ENCODE results near the gene SHB.
A peak's percentile ranks its signal among the peaks of the same experiment; 100 is the strongest.

Gene SHB

DNA sequence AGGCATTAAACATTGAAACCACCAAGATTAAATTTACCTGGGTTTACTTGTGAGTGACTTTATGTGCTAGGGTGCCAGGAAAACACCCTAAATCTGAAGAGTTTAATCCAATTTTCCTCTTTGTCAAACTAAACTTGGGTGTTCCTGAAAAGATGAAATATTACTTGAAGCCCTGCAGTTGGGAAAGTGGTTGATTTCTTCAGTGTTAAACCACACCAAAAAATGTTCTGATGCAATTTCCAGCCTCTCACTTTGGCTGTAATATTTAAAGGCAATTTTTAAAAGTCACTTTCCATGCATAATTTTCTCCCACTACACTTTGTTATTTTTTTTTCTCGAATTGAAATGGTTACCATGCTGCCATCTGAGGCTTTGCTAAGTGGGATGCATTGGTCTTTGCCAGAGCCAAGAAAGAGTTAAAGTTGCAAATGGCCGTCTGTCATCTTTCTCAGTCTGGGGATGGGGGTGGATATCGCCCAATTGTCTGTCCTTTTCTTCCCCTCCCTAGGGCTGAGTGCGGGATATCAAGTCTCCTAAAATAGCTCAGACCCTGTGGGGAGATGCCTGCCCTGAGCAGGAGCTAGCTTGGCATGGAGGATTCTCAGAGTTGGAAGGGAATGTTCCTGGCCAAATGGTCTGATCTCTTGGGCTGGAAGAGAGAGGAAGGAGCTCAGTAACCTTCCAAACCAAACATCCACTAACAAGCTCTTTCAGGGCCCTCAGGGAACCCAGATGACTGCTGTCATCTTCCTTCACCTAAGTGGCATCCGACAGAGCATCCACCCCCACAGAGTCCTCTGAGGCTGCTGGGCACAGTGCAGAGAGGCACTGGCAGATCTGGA is 13.6 kb upstream of the SHB start:
- in situ Hi-C loops (cut with HindIII; ENCODE audit: low pct_unique_long_range_greater_than_20kb, low sequenced_read_pairs): no loop called here
- peak in 1 of 2 experiments; percentile 28 for DNase-seq (ENCODE audit: low read depth in 1 of 2, low spot score in 1 of 2)
- TF ChIP-seq JUND (IDR thresholded peaks at IDR 0.05; ENCODE audit: low read depth): no peak

DNA sequence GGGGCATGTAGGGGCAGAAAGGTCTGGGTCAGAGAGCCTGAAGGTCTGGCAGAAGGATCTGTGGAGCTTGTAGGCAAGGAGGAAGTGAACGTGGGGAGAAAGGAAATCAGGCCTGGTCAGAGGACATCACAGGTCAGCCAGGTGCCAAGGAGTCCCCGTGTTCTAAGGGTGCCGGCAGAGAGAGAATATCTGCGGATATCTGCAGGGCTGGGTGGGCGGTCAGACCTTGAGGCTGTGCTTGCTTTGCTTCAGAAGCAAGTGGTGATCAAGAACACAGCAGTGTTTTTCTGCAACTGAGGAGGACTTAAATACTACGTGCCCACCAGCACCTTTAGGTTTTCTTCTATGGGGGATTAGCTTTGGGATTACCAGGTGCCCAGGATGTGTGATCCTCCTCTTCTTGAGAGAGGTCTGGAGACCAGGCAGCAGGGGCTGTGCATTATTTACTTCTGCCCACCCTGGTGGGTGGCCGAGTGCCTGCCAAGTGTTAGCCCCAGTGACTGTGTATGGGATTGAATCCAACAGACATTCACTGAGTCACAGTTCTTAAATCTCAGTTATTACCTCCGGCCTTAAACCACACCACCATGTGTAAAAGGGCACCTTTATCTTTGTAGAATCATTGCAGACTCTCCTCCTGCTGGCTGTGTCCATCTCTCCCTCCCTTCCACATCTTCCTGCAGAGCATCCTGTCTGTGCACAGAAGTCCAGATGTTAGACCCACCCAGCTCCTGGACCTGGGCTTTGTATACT is 12.5 kb upstream of the SHB start:
- no peak for DNase-seq (ENCODE audit: low read depth in 1 of 2, low spot score in 1 of 2)
- TF ChIP-seq JUND (IDR thresholded peaks at IDR 0.05; ENCODE audit: low read depth): no peak
- in situ Hi-C loops (cut with HindIII; ENCODE audit: low pct_unique_long_range_greater_than_20kb, low sequenced_read_pairs): no loop called here

DNA sequence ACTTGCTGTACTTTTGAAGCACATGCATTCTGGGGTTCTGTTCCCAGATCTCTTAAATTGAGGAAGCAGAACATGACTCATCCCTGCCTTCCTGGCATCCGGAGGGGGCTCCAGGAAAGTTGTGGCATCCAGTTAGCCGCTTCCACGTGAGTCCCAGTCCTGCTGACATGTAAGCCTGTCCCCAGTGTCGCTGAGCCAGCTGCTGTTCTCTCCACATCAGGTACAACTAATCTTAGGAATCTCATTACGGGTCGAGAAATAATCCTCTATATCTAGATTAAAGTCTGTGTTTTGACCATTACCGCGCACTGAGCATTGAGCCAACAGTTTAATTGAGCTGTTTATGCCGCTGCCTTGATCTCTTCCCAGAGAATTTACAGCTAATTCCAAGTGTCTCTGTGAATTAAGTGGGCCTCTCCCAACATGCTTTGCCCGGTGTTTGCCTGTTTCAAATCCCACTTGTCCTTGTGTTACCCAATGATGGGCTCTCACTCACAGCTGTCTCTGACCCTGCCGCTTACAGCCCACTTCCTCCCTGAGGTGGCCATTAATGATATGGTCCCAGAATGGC is 10.5 kb upstream of the SHB start:
- no peak for DNase-seq (ENCODE audit: low read depth in 1 of 2, low spot score in 1 of 2)
- in situ Hi-C loops (cut with HindIII; ENCODE audit: low pct_unique_long_range_greater_than_20kb, low sequenced_read_pairs): no loop called here
- TF ChIP-seq JUND (IDR thresholded peaks at IDR 0.05; ENCODE audit: low read depth): no peak

DNA sequence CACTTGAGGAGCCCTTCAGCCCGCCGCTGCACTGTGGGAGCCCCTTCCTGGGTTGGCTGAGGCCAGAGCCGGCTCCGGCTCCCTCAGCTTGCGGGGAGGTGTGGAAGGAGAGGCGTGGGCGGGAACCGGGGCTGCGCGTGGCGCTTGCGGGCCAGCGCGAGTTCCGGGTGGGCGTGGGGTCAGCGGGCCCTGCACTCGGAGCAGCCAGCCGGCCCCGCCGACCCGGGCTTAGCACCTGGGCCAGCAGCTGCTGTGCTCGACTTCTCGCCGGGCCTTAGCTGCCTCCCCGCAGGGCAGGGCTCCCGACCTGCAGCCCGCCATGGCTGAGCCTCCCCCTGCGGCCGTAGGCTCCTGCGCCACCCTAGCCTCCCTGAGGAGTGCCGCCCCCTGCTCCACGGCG is 6.2 kb upstream of the SHB start:
- no peak for TF ChIP-seq JUND (IDR thresholded peaks at IDR 0.05; ENCODE audit: low read depth)
- in situ Hi-C loops (cut with HindIII; ENCODE audit: low pct_unique_long_range_greater_than_20kb, low sequenced_read_pairs): no loop called here
- DNase-seq (ENCODE audit: low read depth in 1 of 2, low spot score in 1 of 2): no peak

DNA sequence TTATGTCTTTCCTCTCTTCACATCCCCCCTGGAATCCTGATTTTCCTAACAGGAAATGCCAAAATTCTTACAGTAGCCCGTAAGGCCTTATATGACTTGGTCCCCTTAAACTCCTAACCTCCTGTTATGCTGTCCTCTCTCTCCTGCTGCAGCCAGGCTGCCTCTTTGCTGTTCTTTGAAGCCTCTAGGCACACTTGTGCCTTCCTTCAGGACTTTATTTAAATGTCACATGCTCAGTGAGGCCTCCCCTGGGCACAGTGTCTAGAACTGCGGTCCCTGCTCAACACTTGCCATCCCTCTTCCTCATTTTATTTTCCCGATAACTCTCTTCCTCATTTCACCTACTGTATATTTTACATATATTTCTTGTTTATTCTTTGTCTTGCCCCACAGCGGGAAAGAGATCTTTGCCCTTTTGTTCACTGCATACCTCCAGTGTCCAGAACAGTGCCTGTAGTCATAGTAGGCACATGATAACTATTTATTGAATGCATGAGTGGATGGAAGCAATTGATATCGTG is 5.5 kb upstream of the SHB start:
- DNase-seq (ENCODE audit: low read depth in 1 of 2, low spot score in 1 of 2): no peak
- in situ Hi-C loops (cut with HindIII; ENCODE audit: low pct_unique_long_range_greater_than_20kb, low sequenced_read_pairs): no loop called here
- no peak for TF ChIP-seq JUND (IDR thresholded peaks at IDR 0.05; ENCODE audit: low read depth)

DNA sequence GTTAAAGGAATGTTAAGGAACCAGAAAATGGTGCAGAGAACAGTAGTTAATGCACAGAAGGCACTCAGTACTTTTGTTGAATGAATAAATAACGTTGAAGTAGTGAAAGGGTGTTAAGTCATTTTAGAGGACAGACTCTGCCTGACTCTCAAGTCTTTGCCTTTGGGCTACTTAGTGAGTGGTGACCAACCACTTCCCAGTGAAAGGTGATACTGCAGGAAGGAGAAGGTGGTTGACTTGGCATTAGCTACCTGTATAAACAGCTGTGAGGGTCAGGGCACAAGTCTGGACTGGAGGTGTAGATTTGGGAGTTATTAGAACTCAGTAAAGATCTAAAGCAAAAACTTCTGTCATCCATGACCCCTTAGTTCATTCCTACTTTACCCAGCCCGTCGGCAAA is 4.9 kb upstream of the SHB start:
- TF ChIP-seq JUND (IDR thresholded peaks at IDR 0.05; ENCODE audit: low read depth): no peak
- in situ Hi-C loops (cut with HindIII; ENCODE audit: low pct_unique_long_range_greater_than_20kb, low sequenced_read_pairs): no loop called here
- DNase-seq (ENCODE audit: low read depth in 1 of 2, low spot score in 1 of 2): peak in 1 of 2 experiments; percentile 82

DNA sequence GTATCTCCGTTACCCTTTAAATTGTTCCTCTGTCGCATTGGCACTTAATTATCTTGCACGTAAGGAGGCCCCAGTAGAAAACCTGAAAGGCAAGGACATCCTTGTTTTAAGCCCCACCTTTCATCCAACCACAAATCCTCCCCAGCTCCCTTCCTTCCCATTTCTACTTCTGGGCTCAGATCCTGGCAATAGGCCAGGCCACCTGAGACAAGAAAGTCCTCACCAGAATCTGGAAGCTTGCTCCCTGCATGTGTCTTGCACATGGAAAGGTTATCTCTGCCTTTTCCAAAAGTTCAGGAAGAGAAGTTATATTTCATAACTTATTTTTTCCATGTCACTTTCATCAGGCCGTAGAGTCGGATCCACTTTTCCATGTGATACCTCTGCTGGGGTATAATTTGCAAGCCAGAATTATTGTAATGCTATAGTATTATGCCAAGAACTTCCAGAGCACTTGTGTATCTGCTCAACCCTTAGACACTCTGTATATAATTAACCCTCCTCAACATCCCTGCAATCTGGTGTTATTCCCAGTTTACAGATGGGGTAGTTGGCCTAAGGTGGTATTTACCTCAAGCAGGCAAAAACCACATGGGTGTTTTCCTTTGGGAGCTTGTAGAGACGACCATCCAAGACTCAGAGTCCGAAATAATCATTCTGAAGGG is 2.6 kb upstream of the SHB start:
- no peak for DNase-seq (ENCODE audit: low read depth in 1 of 2, low spot score in 1 of 2)

DNA sequence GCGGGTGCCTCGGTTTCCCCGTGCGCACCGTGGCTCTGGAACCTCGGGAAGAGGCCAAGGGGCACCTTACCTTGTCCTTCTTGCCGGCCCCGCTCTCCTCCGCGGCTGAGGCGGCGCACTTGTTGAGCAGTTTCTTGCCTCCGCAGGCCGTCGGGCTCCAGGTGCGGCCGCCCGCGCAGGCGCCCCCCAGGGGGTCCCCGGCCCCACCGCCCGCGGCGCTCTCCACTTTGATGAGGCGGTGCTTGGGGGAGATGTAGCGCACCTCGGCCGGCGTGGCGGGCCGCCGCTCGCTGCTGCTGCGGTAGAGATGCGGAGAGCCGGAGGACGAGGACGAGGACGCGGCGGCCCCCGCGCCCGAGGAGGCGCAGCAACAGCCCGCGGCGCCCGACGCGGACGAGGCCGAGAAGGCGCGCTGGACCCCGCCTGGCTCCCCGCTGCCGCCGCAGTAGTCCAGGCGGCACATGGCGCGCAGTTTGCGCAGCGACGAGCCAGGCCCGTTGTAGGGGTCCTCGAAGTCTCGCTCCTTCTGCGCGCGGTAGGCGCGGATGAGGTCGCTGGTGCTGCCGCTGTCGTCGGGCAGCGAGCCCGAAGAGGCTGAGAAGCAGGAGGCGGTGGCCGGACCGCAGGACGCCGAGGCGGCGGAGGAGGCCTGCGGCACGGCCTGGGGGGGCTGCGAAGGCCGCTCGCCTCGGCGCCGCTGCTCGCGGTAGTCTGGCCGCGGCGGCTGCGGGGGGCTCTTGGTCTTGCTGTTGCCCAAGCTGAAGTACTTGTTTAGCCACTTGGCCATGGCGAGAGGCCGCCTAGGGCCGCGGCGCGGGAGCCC is 957 bp downstream of the SHB start:
- no peak for DNase-seq (ENCODE audit: low read depth in 1 of 2, low spot score in 1 of 2)
- in situ Hi-C loops (cut with HindIII; ENCODE audit: low pct_unique_long_range_greater_than_20kb, low sequenced_read_pairs): no loop called here
- no peak for TF ChIP-seq JUND (IDR thresholded peaks at IDR 0.05; ENCODE audit: low read depth)

More for the DNA sequence above, 2.6 kb upstream of the SHB start:
- in situ Hi-C loops (cut with HindIII; ENCODE audit: low pct_unique_long_range_greater_than_20kb, low sequenced_read_pairs): no loop called here
- no peak for TF ChIP-seq JUND (IDR thresholded peaks at IDR 0.05; ENCODE audit: low read depth)

DNA sequence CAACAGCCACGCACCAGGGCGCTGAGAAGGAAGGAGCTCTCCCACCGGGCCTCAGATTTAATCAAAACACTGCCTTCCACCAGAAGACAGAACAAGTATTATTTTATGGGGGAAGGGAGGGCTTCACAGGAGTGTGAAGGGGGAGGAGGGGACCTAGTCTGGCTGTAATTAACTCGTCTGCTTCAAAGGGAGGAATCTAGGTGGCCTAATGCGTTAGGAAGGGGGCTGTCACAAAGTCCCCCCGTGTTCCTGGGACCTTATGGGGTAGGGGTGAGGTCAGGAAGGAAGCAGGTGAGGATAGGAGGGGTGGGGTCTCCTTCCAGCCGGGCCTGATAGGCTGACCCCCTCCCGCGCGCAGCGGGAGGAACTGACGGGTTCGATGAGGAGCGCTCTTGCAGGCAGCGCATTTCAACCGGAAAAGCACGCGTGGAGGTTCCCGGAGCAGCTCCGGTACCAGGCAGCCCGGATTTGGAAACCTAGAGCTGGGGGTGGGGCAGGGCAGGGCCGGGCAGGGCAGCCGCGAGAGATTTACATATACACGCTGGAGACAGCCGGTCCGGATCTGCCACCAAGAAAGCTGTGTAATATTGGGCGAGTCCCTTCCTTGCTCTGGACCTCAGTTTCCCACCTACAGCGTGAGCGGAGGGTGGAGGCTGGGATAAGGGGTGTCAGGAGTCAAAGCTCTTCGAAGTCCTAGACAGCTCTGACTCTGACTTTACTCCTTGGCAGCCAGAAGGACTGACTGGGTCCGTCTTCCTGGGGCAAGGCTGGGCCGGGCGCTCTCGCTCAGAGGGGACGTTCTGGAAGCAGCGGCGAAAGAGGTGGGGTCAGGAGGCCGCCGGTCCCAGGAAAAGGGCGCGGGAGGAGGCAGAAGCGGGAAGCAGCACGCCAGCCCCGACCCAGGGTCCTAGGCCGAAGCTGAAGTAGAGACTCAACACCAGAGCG is 1.8 kb downstream of the SHB start:
- in situ Hi-C loops (cut with HindIII; ENCODE audit: low pct_unique_long_range_greater_than_20kb, low sequenced_read_pairs): no loop called here
- peak in 1 of 2 experiments; percentile 38 for DNase-seq (ENCODE audit: low read depth in 1 of 2, low spot score in 1 of 2)
- TF ChIP-seq JUND (IDR thresholded peaks at IDR 0.05; ENCODE audit: low read depth): no peak

DNA sequence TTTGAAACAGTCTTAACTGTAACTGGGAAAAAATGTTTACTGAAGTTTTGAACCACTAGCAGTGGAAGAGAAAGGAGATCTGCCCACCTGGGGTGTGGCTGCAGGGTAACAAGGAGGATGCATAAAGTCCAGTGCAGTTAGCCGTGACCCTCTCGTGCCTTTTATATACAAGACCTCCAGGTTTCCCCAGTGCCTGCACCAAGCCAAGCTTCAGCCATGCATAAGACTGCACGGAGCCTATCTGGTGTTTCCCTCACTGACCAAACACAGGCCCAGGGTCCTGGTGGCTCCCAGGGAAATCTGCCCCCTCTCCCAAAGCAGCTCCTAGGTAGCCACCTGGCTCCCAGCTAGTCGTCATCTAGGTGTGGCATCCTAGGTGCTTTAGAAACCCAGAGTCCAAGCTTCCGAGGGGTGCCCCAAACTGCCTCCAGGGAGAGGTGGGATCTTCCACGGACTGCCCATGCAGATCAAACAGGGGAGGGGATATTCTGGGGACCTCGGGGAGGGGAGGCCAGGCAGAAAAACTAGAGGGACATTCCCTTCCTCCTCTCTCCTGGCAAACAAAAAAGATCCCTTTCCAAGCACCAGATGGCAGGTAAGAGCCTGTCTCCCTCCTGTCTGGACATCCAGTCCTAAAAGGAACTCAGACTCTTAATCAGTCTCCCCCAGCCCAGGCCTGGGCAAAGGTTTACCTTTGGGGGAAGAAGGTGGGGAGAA is 2.7 kb downstream of the SHB start:
- DNase-seq (ENCODE audit: low read depth in 1 of 2, low spot score in 1 of 2): peak in 1 of 2 experiments; percentile 57
- in situ Hi-C loops (cut with HindIII; ENCODE audit: low pct_unique_long_range_greater_than_20kb, low sequenced_read_pairs): no loop called here
- no peak for TF ChIP-seq JUND (IDR thresholded peaks at IDR 0.05; ENCODE audit: low read depth)
